ENCODE results near the gene CFAP20DC. TPM values are rescaled to one million over a fixed set of nuclear protein-coding genes. Genes with fewer than 3 reads are reported as not detected.

Gene CFAP20DC
- total and polyA plus RNA-seq, 12 donors, result 0.35 to 6.0 (median 2.0) TPM

DNA sequence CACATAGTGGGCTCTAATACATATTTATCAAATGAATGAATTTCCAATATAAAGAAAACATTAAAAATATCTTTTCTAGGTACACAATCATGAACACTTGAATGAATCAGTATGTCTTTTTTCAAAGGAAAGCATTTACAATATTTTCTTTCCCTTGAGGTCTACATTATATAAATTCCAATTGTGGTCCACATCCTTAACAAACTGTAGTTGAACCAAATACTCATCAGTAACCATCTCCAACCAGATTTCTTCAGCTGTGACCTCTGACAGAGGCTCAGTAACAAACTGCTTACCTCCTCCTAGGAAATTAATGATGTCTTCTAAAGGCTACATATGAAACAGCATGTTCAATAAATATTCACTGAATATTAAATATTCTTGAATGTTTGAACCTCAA lies 58.8 kb downstream of the CFAP20DC start:
- Histone ChIP-seq H3K4me3 (no peak overlapping the region), H3K4me1 (replicated peaks in 1 of 2) (no peaks in the 10 kb centered on the region), H3K27me3 (no peaks in the 10 kb centered on the region), H3K27ac (no peak overlapping the region), H3K9me3 (replicated peaks in 1 of 3) (peaks cover 0 to 9% (median 0%) of the 10 kb centered on the region in 3 donors), H3K36me3 (replicated peaks in 1 of 2) (no peaks in the 10 kb centered on the region)
- intact Hi-C loops (cut with DNase I), result loop anchor here (5.0 to 10.0 kb wide), 2 partner anchors 61 to 64 kb away; partner anchors contain the start of gene CFAP20DC (in 2 of the 2)
- no peak for TF ChIP-seq POLR2A (IDR thresholded peaks at IDR 0.05)
- TF ChIP-seq, protein P1, sequence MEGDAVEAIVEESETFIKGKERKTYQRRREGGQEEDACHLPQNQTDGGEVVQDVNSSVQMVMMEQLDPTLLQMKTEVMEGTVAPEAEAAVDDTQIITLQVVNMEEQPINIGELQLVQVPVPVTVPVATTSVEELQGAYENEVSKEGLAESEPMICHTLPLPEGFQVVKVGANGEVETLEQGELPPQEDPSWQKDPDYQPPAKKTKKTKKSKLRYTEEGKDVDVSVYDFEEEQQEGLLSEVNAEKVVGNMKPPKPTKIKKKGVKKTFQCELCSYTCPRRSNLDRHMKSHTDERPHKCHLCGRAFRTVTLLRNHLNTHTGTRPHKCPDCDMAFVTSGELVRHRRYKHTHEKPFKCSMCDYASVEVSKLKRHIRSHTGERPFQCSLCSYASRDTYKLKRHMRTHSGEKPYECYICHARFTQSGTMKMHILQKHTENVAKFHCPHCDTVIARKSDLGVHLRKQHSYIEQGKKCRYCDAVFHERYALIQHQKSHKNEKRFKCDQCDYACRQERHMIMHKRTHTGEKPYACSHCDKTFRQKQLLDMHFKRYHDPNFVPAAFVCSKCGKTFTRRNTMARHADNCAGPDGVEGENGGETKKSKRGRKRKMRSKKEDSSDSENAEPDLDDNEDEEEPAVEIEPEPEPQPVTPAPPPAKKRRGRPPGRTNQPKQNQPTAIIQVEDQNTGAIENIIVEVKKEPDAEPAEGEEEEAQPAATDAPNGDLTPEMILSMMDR (IDR thresholded peaks at IDR 0.05), result no peak
- DNase-seq, result no peak

DNA sequence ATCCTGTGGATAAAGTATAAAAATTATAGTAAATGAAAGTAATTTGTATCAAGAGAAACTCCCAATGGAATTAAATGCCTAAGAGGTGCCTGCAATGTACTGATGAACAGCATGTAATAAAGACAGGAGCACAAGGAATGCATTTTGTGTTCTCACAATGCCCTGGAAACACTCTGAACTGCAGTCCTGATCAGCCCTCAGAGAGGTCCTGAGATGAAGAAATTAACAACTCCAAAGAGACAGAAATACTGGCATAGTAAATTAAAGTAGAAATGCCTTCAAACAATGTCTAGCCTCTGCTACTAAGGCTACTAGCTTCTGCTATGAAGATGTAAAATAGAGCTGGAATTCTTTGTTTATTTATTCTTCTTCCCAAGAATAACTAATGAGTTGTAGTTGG lies 59.9 kb downstream of the CFAP20DC start:
- no peaks in the 10 kb centered on the region for H3K27me3 ChIP-seq
- no peak overlapping the region for H3K27ac ChIP-seq
- peaks cover 0 to 9% (median 0%) of the 10 kb centered on the region in 3 donors for H3K9me3 ChIP-seq (replicated peaks in 1 of 3)
- no peak for TF ChIP-seq POLR2A (IDR thresholded peaks at IDR 0.05)
- TF ChIP-seq, protein P1 (IDR thresholded peaks at IDR 0.05), result no peak
- intact Hi-C loops (cut with DNase I), result loop anchor here (5.0 to 10.0 kb wide), 2 partner anchors 62 to 65 kb away; partner anchors contain the start of gene CFAP20DC (in 2 of the 2)
- no peaks in the 10 kb centered on the region for H3K4me1 ChIP-seq (replicated peaks in 1 of 2)
- H3K4me3 ChIP-seq, result no peak overlapping the region
- no peaks in the 10 kb centered on the region for H3K36me3 ChIP-seq (replicated peaks in 1 of 2)
- no peak for DNase-seq

DNA sequence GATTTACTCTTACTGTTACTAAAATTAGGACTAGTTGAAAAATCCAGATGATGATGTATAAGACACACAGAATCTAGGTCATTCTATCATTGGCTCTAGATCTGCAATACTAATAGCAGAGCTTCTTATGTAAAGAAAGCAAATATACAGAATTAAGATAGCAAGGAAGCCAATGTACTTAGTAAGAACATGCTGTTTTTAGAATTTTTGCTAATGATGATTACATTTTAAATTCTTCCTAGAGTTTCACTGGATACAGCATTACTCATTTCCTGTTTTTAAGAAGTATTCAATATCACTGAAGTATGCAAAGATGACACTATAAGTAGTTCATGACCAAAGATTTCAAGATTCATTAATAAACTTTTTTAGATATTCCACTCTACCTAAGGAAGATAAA lies 60.7 kb downstream of the CFAP20DC start:
- Histone ChIP-seq H3K9me3 (replicated peaks in 1 of 3) (peaks cover 0 to 9% (median 0%) of the 10 kb centered on the region in 3 donors), H3K36me3 (replicated peaks in 1 of 2) (no peaks in the 10 kb centered on the region), H3K4me1 (replicated peaks in 1 of 2) (no peaks in the 10 kb centered on the region), H3K4me3 (no peak overlapping the region), H3K27me3 (no peaks in the 10 kb centered on the region), H3K27ac (no peak overlapping the region)
- TF ChIP-seq, protein P1 (IDR thresholded peaks at IDR 0.05), result no peak
- TF ChIP-seq POLR2A (IDR thresholded peaks at IDR 0.05), result no peak
- no peak for DNase-seq
- intact Hi-C loops (cut with DNase I), result no loop called here

DNA sequence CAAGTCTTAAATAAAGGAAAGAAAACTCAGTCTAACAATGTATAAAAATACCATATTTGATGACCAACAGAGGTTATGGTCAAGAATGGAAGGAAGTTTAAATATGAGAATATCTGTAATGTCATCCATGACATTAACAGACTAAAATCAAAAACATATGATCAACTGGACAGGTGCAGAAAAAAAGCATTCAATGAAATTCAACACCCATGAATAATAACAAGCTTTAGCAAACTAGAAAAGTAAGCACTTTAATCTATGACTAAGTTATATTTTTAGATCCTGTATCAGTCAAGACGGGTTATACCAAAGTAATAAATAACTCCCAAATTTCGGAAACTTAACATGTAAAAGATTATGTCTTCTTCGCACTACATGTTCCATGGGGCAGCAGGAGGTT lies 61.8 kb downstream of the CFAP20DC start:
- H3K9me3 ChIP-seq (replicated peaks in 1 of 3), result peaks cover 0 to 9% (median 0%) of the 10 kb centered on the region in 3 donors
- H3K27me3 ChIP-seq, result no peaks in the 10 kb centered on the region
- H3K4me3 ChIP-seq, result no peak overlapping the region
- H3K4me1 ChIP-seq (replicated peaks in 1 of 2), result no peaks in the 10 kb centered on the region
- no peak overlapping the region for H3K27ac ChIP-seq
- TF ChIP-seq, protein P1 (IDR thresholded peaks at IDR 0.05), result no peak
- TF ChIP-seq POLR2A (IDR thresholded peaks at IDR 0.05), result no peak
- DNase-seq, result no peak
- 76 to 84% (median 79%) methylated on average over 3 of the region's 3 CpGs for WGBS, 4 donors
- intact Hi-C loops (cut with DNase I), result no loop called here
- H3K36me3 ChIP-seq (replicated peaks in 1 of 2), result no peaks in the 10 kb centered on the region
